H1 (cell line): Measurements from ENCODE around the gene CDCA3. TPM values are rescaled to one million over a fixed set of nuclear protein-coding genes. Genes with fewer than 3 reads are reported as not detected.

Experiments
- CTCF ChIA-PET: fragments of 300-600 bp; sonication (Branson Sonifier 250); formaldehyde crosslinking; loops from one replicate; lab custom pipeline; 2021; ENCODE audit not compliant: partially characterized antibody; lab: Charles Lee
- POLR2A ChIA-PET: fragments of 300-600 bp; sonication (Branson Sonifier 250); formaldehyde crosslinking; loops from one replicate; lab custom pipeline; 2021; ENCODE audit warnings: inconsistent platforms; ENCODE audit not compliant: partially characterized antibody; lab: Charles Lee
- DNase-seq, 2 experiments: peaks; one replicate each; pipeline versions ENCODE4 v3.0.0 to v3.0.0-alpha.2; 2010 to 2022; ENCODE audit warnings: low spot score in 2 of 2, low read depth in 1 of 2, mixed read lengths in 1 of 2
- FAIRE-seq: peaks from 2 replicates; lab custom pipeline; 2011; peaks lifted over from hg19 to GRCh38; lab: Jason Lieb, UNC
- H2AFZ ChIP-seq: 2 replicates; pipeline ENCODE4 v1.8.1; 2012; ENCODE audit warnings: low read length, inconsistent platforms
- H2AK5ac ChIP-seq: 2 replicates; pipeline ENCODE4 v1.6.1; 2013; ENCODE audit warnings: low read depth, low read length
- H2BK120ac ChIP-seq: replicated peaks from 2 replicates; pipeline ENCODE3; 2013; ENCODE audit warnings: low read depth, low read length, inconsistent platforms
- H2BK12ac ChIP-seq: 2 replicates; pipeline ENCODE4 v1.6.1; 2013; ENCODE audit warnings: low read depth, low read length
- H2BK15ac ChIP-seq: 2 replicates; pipeline ENCODE4 v1.6.1; 2013; ENCODE audit warnings: low read length
- H2BK20ac ChIP-seq: 2 replicates; pipeline ENCODE4 v1.6.1; 2013; ENCODE audit warnings: low read length
- H2BK5ac ChIP-seq: 2 replicates; pipeline ENCODE4 v1.6.1; 2013; ENCODE audit warnings: low read depth, low read length
- H3K14ac ChIP-seq: 2 replicates; pipeline ENCODE4 v1.6.1; 2013; ENCODE audit warnings: inconsistent platforms; ENCODE audit not compliant: insufficient read length
- H3K18ac ChIP-seq: 2 replicates; pipeline ENCODE4 v1.6.1; 2013; ENCODE audit warnings: low read length; ENCODE audit errors: extremely low read depth
- H3K23ac ChIP-seq: 2 replicates; pipeline ENCODE4 v1.6.1; 2013; ENCODE audit warnings: inconsistent platforms; ENCODE audit not compliant: insufficient read length
- H3K23me2 ChIP-seq: 2 replicates; pipeline ENCODE4 v1.6.1; 2013; ENCODE audit warnings: low read depth, low read length
- H3K27ac ChIP-seq: 2 replicates; pipeline ENCODE4 v1.6.1; 2011; ENCODE audit warnings: low read depth, low read length, inconsistent platforms
- H3K27me3 ChIP-seq, 4 experiments: replicated peaks in 1 of 4; 1 replicate in 1 of 4; 2 replicates in 3 of 4; pipeline versions ENCODE4 v1.6.1 to v1.8.1; 2011 to 2013; ENCODE audit warnings: low read length in 3 of 4, mild to moderate bottlenecking in 3 of 4, inconsistent platforms in 2 of 4, mixed read lengths in 2 of 4, moderate library complexity in 1 of 4; ENCODE audit not compliant: control insufficient read depth in 3 of 4, insufficient read depth in 3 of 4; ENCODE audit errors: extremely low read depth in 1 of 4
- H3K36me3 ChIP-seq, 4 experiments: 2 replicates each; pipeline versions ENCODE4 v1.6.1 to v1.8.1; 2011 to 2013; ENCODE audit warnings: mild to moderate bottlenecking in 4 of 4, low read length in 3 of 4, moderate library complexity in 2 of 4, control low read depth in 1 of 4, inconsistent platforms in 1 of 4; ENCODE audit not compliant: insufficient read depth in 4 of 4, control insufficient read depth in 2 of 4
- H3K4ac ChIP-seq: replicated peaks from 2 replicates; pipeline ENCODE3; 2013; ENCODE audit warnings: low read length, low read depth, mixed read lengths, inconsistent platforms; ENCODE audit not compliant: insufficient read length
- H3K4me1 ChIP-seq, 4 experiments: replicated peaks in 1 of 4; 1 replicate in 1 of 4; 2 replicates in 3 of 4; pipeline versions ENCODE4 v1.6.1 to v1.8.1; 2011 to 2013; ENCODE audit warnings: low read length in 3 of 4, inconsistent platforms in 2 of 4, mixed read lengths in 1 of 4; ENCODE audit not compliant: insufficient read depth in 4 of 4, control insufficient read depth in 3 of 4
- H3K4me2 ChIP-seq, 2 experiments: 2 replicates each; pipeline versions ENCODE4 v1.6.1 to v1.8.1; 2011 to 2013; ENCODE audit warnings: low read depth in 2 of 2, low read length in 2 of 2, control low read depth in 1 of 2, inconsistent platforms in 1 of 2, mild to moderate bottlenecking in 1 of 2; ENCODE audit not compliant: insufficient read depth in 1 of 2
- H3K4me3 ChIP-seq, 4 experiments: fragments of 200-600, 300-600 bp in 1 of 4; sonication (generic), shearing (Covaris generic), sonication (Bioruptor Twin) in 1 of 4; 2 replicates each; pipeline versions ENCODE4 v1.5.1 to v1.8.1; 2011 to 2016; ENCODE audit warnings: low read length in 4 of 4, low read depth in 3 of 4, control low read depth in 2 of 4, inconsistent platforms in 2 of 4, mild to moderate bottlenecking in 2 of 4, mixed read lengths in 1 of 4, moderate library complexity in 1 of 4; ENCODE audit not compliant: insufficient read depth in 2 of 4; ENCODE audit errors: extremely low read depth in 1 of 4
- H3K56ac ChIP-seq: replicated peaks from 2 replicates; pipeline ENCODE3; 2013; ENCODE audit warnings: low read depth, mild to moderate bottlenecking, mixed read lengths, low read length, inconsistent platforms; ENCODE audit not compliant: insufficient read length
- H3K79me1 ChIP-seq: 2 replicates; pipeline ENCODE4 v1.6.1; 2013; ENCODE audit warnings: low read depth, low read length, control low read depth
- H3K79me2 ChIP-seq, 2 experiments: 2 replicates each; pipeline versions ENCODE4 v1.6.1 to v1.8.1; 2012 to 2013; ENCODE audit warnings: low read length in 2 of 2, mild to moderate bottlenecking in 2 of 2, inconsistent platforms in 1 of 2; ENCODE audit not compliant: insufficient read depth in 2 of 2, control insufficient read depth in 1 of 2
- H3K9ac ChIP-seq, 4 experiments: replicated peaks in 1 of 4; 1 replicate in 1 of 4; 2 replicates in 3 of 4; pipeline versions ENCODE4 v1.6.1 to v1.8.1; 2011 to 2013; ENCODE audit warnings: low read depth in 3 of 4, low read length in 3 of 4, control low read depth in 2 of 4, mild to moderate bottlenecking in 2 of 4, moderate library complexity in 2 of 4, inconsistent platforms in 1 of 4; ENCODE audit errors: extremely low read depth in 1 of 4
- H3K9me3 ChIP-seq, 2 experiments: 2 replicates each; pipeline versions ENCODE4 v1.6.1 to v1.8.1; 2012 to 2013; ENCODE audit warnings: mild to moderate bottlenecking in 2 of 2, moderate library complexity in 2 of 2, control low read depth in 1 of 2, inconsistent platforms in 1 of 2, low read depth in 1 of 2, low read length in 1 of 2, mixed read lengths in 1 of 2; ENCODE audit not compliant: insufficient read depth in 2 of 2
- H4K20me1 ChIP-seq, 2 experiments: replicated peaks in 1 of 2; 2 replicates each; pipeline versions ENCODE3 to v1.8.1; 2011 to 2013; ENCODE audit warnings: inconsistent platforms in 2 of 2, low read length in 2 of 2, mild to moderate bottlenecking in 1 of 2; ENCODE audit not compliant: insufficient read depth in 2 of 2, control insufficient read depth in 1 of 2
- H4K5ac ChIP-seq: 2 replicates; pipeline ENCODE4 v1.6.1; 2013; ENCODE audit warnings: low read length, low read depth, mixed read lengths, inconsistent platforms; ENCODE audit not compliant: insufficient read length
- H4K8ac ChIP-seq: 2 replicates; pipeline ENCODE4 v1.8.0; 2013; ENCODE audit warnings: mild to moderate bottlenecking, moderate library complexity, low read length, inconsistent platforms; ENCODE audit not compliant: insufficient read depth; ENCODE audit errors: extremely low read depth
- H4K91ac ChIP-seq: replicated peaks from 2 replicates; pipeline ENCODE3; 2013; ENCODE audit warnings: low read length, mixed read lengths, inconsistent platforms; ENCODE audit not compliant: insufficient read length
- ATF3 ChIP-seq: IDR thresholded peaks from 2 replicates; pipeline ENCODE4 v1.6.1; 2011; ENCODE audit warnings: low read depth, mild to moderate bottlenecking, low read length; ENCODE audit not compliant: insufficient read depth
- CBX5 ChIP-seq: fragments of 300-800, 300-1000 bp; sonication (generic); IDR thresholded peaks from 2 replicates; pipeline ENCODE4 v1.7.1; 2016; ENCODE audit warnings: antibody characterized with exemption, low read length, low read depth
- E2F6 ChIP-seq: IDR thresholded peaks from 2 replicates; pipeline ENCODE4 v1.6.1; 2012; ENCODE audit warnings: inconsistent platforms
- GABPA ChIP-seq: IDR thresholded peaks from 2 replicates; pipeline ENCODE4 v1.6.1; 2011; ENCODE audit warnings: mild to moderate bottlenecking, low read length, moderate library complexity, borderline replicate concordance; ENCODE audit not compliant: insufficient read depth
- KDM4A ChIP-seq: IDR thresholded peaks from one replicate; pipeline ENCODE4 v1.7.1; 2012; ENCODE audit warnings: low read depth, mild to moderate bottlenecking, moderate library complexity, low read length, inconsistent platforms; ENCODE audit not compliant: severe bottlenecking
- RAD21 ChIP-seq, 2 experiments: IDR thresholded peaks in 1 of 2; conservative IDR thresholded peaks in 1 of 2; 2 replicates each; pipeline ENCODE4 v1.6.1; 2011; ENCODE audit warnings: low read depth in 2 of 2, low read length in 2 of 2, improper control_type of control experiment in 1 of 2, inconsistent platforms in 1 of 2, mild to moderate bottlenecking in 1 of 2, moderate library complexity in 1 of 2
- SIN3A ChIP-seq, 2 experiments: IDR thresholded peaks in 1 of 2; conservative IDR thresholded peaks in 1 of 2; 2 replicates each; pipeline ENCODE4 v1.6.1; 2011 to 2012; ENCODE audit warnings: low read length in 2 of 2, improper control_type of control experiment in 1 of 2, low read depth in 1 of 2, mild to moderate bottlenecking in 1 of 2
- SIRT6 ChIP-seq: IDR thresholded peaks from one replicate; pipeline ENCODE4 v1.7.1; 2012; ENCODE audit warnings: low read length, inconsistent platforms
- TAF7 ChIP-seq: optimal IDR thresholded peaks from 2 replicates; pipeline ENCODE3; 2011; ENCODE audit warnings: low read depth, mild to moderate bottlenecking, inconsistent platforms, low read length, moderate library complexity, borderline replicate concordance
- WGBS, 2 experiments: shearing (Covaris generic) in 1 of 2; methylation state at CpG; one replicate each; pipeline versions ENCODE4 v1.1.6 to v1.1.7; 2013 to 2015; ENCODE audit warnings: low lambda C conversion rate in 2 of 2, mixed read lengths in 2 of 2, inconsistent platforms in 1 of 2, low coverage in 1 of 2, missing lambda C conversion rate in 1 of 2; ENCODE audit not compliant: insufficient replicate concordance in 2 of 2, insufficient coverage in 1 of 2, insufficient read length in 1 of 2; ENCODE audit errors: extremely low coverage in 1 of 2, missing lambda C conversion rate in 1 of 2; 5-methylcytosine and 5-hydroxymethylcytosine counted together
- polyA plus RNA-seq, 7 experiments: library from polyadenylated mRNA; depleted of rRNA in 3 of 7; stranded (reverse) in 5 of 7; unstranded in 2 of 7; fragments of >200 nt in 5 of 7; fragments of 200-250 nt in 2 of 7; gene quantifications; 1 replicate in 5 of 7; 2 replicates in 1 of 7; 4 replicates in 1 of 7; pipeline versions ENCODE4 v1.2.1 to v1.2.3, GENCODE V29; 2011 to 2013; ENCODE audit warnings: missing spikeins in 2 of 7, mixed read lengths in 2 of 7
- total RNA-seq: library from RNA; stranded (reverse); fragmentation: NEBNext Ultra II Directional; extraction: Animal tissue kit (Norgen Biotek cat#: 25700); gene quantifications from 2 replicates; pipeline ENCODE4 v1.2.1, GENCODE V29; 2021

Gene CDCA3
- total and polyA plus RNA-seq, 2 of the 8 experiments (the other 6 are each of a cell fraction or from before 2014, with no cell fraction given), result 47.7 to 71.2 TPM

GRCh38 chr12:6843118-6843902, 7.8 kb downstream of the CDCA3 start:
- no peak overlapping the region for H3K4me3 ChIP-seq
- ChIA-PET POLR2A (interaction anchor here (0.7 to 27.1 kb wide), 10 partner anchors 2 to 309 kb away, joined by 3 to 588 read pairs (median 6); partner anchors contain the start of genes C12orf57, CDCA3, GAPDH and GNB3), CTCF (interaction anchor here (0.6 to 21.4 kb wide), 7 partner anchors 4 to 114 kb away, joined by 3 to 292 read pairs (median 4); partner anchors contain the start of genes CDCA3, GNB3, MLF2 and P3H3)
- H3K4me1 ChIP-seq, result peaks cover 0 to 3% (median 2%) of the 10 kb centered on the region in 4 experiments; a peak in 1 of 7 replicates
- H2BK20ac ChIP-seq, result no peak overlapping the region
- peaks cover 4 to 6% of the 10 kb centered on the region in 2 experiments for H4K20me1 ChIP-seq
- FAIRE-seq (no peak), DNase-seq (no peak)
- H2AK5ac ChIP-seq, result no peak overlapping the region
- H3K23me2 ChIP-seq, result peaks cover 2% of the 10 kb centered on the region; the same call in 1 of the 2 replicates
- peaks cover 2% of the 10 kb centered on the region for H3K79me1 ChIP-seq
- H3K14ac ChIP-seq, result no peak overlapping the region
- H2BK120ac ChIP-seq, result no peak overlapping the region
- no peak overlapping the region for H2BK5ac ChIP-seq
- H2BK15ac ChIP-seq, result no peak overlapping the region
- H3K27ac ChIP-seq, result no peak overlapping the region
- H3K36me3 ChIP-seq, result peaks cover 17 to 57% (median 44%) of the 10 kb centered on the region in 4 experiments
- H2AFZ ChIP-seq, result no peak overlapping the region
- no peak overlapping the region for H2BK12ac ChIP-seq
- no peaks in the 10 kb centered on the region for H3K9me3 ChIP-seq
- H4K91ac ChIP-seq, result no peak overlapping the region
- H3K4ac ChIP-seq, result no peak overlapping the region
- H4K8ac ChIP-seq, result no peak overlapping the region
- H3K56ac ChIP-seq, result no peak overlapping the region
- no peak overlapping the region for H3K23ac ChIP-seq
- H3K79me2 ChIP-seq, result no peaks in the 10 kb centered on the region
- no peak overlapping the region for H4K5ac ChIP-seq
- no peak overlapping the region for H3K18ac ChIP-seq
- no peak overlapping the region for H3K4me2 ChIP-seq
- no peak overlapping the region for H3K9ac ChIP-seq
- H3K27me3 ChIP-seq, result no peaks in the 10 kb centered on the region
- WGBS, 2 experiments, result 81% methylated on average over 15 of the region's 16 CpGs; no CpG with 5 or more reads in 1 of the 2 experiments
- TF ChIP-seq GABPA, result no peak
- no peak for TF ChIP-seq CBX5
- no peak for TF ChIP-seq KDM4A
- no peak for TF ChIP-seq SIRT6
- TF ChIP-seq ATF3, result no peak
- peak in 1 of 2 experiments; percentile 35; a peak in 1 of 4 replicates for TF ChIP-seq RAD21 (IDR thresholded peaks at IDR 0.05 in 1 of 2, conservative IDR thresholded peaks at IDR 0.05 in 1 of 2; ENCODE audit: low read depth in 2 of 2, low read length in 2 of 2)
- TF ChIP-seq E2F6, result peak; percentile 50; the same call in 1 of the 2 replicates
- no peak for TF ChIP-seq TAF7
- TF ChIP-seq SIN3A (conservative IDR thresholded peaks at IDR 0.05 in 1 of 2, IDR thresholded peaks at IDR 0.05 in 1 of 2; ENCODE audit: low read depth in 1 of 2, low read length in 2 of 2), result no peak
